GM18909 (cell line): ENCODE data around the gene NR3C1.
"Not testable (repeated sequence)": the region's sequence is repeated elsewhere in the genome, so short reads cannot be mapped to it uniquely, and the experiment has no call there.

Source experiments
- ATAC-seq: cut with Tn5 transposase; IDR thresholded peaks from one replicate; pipeline ENCODE4 v1.9.1; 2021; ENCODE audit warnings: mild to moderate bottlenecking; ENCODE audit not compliant: unreplicated experiment, poor library complexity

The NR3C1 gene

GRCh38 chr5:143341807-143342570 lies 61.5 kb downstream of the NR3C1 start:
- ATAC-seq, result no peak

DNA sequence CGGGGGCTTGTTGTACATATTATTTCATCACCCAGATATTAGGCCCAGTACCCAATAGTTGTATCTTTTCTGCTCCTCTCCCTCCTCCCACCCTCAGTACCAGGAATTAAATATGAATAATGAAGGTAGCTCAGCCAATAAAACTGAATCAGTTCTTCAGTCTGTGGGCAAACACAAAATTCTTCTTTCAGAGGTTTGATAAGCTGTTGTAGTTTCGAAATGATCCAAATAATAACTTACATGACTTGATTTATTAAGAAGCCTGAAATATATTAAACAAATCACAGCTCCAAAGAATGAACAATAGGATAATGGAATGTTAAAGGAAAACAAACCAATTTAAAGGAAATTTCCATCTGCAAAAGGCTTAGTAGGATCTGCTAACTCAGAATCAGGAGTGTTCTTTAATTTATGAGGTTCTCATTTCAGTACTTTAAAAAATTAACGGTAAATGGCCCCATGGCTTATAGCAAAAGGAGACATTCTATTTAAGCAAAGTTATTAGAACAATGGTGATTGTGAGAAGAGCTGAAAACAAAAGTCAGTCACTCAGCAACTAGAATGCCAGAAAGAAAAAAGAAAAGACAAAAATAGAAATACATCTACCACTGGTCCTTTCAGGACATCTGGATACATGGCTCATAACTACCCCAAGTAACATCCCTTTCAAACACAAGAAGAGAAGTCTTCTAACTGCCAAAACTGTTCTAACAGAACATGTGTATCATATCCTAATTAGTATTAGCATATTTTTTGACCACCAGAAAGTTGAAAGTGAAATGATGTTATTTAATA lies 62.4 kb downstream of the NR3C1 start:
- no peak for ATAC-seq

DNA sequence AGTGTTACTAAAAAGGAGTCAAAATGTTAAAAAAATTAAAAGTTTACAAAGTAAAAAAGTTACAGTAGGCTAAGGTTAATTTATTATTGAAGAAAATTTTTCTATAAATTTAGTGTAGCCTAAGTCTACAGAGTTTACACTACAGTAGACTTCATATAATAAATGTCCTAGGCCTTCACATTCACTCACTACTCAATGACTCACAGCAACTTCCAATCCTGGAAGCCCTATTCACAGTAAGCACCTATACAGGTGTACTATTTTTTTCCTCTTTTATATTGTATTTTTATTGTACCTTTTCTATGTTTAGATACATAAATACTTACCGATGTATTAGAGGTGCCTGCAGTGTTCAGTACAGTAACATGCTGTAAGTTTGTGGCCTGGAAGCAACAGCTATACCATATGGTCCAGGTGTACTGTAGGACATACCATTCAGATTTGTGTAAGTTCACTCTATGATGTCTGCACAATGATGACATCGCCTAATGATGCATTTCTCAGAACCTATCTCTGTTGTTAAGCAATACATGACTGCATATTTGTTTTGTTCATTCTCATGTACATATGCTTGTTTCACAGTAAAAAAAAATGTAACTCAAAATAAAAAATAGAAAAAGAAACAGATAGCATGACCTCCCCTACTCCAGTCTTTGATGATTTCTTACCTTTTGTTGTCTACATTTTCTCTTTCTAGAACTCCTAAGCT lies 64.7 kb downstream of the NR3C1 start:
- ATAC-seq, result no peak

- ATAC-seq, result no peak
These were observed 65.5 kb downstream of the NR3C1 start for GRCh38 chr5:143337946-143338345.

DNA sequence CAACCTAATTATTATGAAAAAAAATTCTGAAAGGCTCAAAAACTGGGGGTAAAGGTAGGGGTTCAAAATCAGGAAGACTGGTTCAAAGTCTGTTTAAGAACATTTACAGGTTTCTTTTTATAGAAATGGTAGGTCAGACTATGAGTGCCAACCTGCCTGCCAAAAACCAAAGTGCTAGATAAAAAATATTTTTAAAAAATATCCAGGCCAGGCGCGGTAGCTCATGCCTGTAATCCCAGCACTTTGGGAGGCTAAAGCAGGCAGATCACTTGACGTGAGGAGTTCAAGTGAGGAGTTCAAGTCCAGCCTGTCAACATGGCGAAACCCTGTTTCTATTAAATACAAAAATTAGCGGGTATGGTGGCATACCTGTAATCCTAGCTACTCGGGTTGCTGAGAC lies 67.0 kb downstream of the NR3C1 start:
- ATAC-seq, result no peak

DNA sequence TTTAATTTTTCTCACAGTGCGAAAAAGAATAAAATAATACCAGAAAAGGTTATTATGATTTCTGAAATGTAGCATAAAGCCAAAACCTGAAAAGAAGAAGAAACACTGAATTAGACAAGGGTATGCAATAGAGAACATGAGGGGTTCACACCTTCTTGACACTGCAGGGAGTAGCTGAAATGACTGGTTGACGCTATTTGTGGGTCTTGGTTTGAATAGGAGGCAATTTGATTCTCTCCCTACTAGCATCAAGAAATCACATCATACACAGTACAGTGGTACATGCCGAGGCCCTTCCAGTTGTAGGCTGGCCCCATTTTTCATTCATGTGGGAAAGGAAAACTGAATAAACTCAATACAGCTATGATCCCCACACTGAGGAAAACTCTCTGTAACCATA lies 68.6 kb downstream of the NR3C1 start:
- ATAC-seq, result no peak

DNA sequence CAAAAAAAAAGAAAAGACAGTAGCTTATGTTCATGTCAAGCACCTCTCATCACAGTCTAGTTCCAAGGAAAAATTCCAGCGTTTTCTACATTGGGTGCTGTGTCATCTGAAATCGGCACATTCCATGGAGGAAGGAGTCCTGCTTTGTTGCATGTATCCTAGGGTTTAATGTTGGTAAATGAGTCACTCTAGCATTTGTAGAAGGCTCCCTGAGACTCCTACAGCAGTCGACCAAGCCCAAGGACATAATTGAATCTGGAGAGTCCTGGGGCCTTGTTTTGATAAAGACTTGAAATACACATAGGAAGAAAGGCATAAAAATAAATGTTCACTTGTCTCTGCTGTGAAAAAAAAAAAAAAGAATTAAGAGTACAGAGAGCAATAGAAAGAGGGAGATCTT lies 69.1 kb downstream of the NR3C1 start:
- not testable (repeated sequence) for ATAC-seq

- ATAC-seq, result no peak
These were observed 71.5 kb downstream of the NR3C1 start for GRCh38 chr5:143331956-143332355.

DNA sequence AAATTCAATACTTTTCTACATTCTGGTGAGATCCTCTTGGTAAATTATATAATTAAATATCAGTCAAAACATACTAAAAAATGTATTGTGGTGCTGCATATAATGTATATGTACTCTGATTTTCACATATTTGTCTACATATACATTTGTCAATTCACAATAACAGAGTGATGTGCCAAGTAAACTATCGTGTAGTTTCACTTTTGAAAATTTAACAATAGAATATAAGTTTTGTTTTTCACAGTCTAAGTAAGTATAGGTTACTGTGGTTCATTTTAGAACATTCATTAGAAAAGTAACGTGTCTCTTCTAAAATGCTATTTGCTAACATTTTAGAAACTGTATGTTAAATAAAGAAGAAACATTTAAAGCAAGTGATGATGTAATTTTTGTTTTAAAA lies 73.6 kb downstream of the NR3C1 start:
- ATAC-seq, result no peak

GRCh38 chr5:143328589-143329220 lies 74.8 kb downstream of the NR3C1 start:
- no peak for ATAC-seq

GRCh38 chr5:143325086-143325485 lies 78.4 kb downstream of the NR3C1 start:
- not testable (repeated sequence) for ATAC-seq

GRCh38 chr5:143322931-143323630 lies 80.4 kb downstream of the NR3C1 start:
- ATAC-seq, result not testable (repeated sequence)

DNA sequence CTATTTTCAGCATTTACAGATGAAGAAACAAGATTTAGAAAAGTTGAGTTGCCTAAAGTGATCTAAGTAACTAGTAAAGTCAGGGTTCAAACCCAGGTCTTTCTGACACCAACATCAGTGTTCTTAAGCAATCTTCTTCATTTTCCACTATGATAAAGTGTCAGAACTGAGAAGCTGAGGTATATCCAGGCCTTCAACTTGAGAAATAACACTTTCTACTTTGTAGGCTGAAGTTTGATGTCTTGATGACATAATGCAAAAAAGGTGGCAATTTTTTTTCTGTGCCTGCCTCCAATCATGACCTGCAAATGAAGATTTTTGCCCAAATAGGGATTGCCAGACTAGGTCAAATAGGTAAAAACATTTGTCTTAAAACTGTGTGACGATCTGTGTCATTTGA lies 81.3 kb downstream of the NR3C1 start:
- no peak for ATAC-seq

DNA sequence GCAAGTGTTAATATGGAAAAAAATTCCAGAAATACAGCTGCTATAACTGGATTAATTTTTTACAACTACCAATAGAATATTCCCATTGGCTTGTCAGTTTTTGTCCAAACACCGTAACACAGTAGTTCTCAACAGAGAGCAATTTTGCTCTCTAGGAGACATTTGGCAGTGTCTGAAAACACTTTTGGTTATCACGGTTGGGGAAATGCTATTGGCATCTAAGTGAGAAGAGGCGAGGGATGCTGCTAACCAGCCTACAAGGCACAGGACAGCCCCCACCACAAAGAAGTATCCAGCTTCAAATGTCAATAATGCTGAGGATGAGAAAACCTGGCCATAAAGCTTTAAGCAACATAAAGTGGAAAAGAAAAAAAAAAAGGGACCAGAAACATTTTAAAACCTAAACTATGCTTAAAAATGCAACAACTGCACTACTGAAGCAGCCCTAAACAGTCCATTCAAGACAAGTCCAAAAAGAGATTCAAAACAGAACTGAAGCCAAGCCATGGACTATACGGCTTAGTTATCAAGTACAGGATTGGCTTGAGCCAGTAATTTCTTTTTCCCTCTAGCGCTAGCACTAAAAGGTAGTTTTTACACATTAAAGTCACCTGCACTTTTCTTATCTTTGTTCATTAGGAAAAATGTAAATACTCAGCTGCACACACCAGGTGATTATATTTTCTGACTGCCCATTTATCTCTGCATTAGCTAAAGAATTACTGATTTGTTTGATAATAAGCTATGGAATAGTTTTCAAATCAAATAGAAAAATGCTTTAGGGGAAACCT lies 83.9 kb downstream of the NR3C1 start:
- no peak for ATAC-seq

GRCh38 chr5:143318833-143319232 lies 84.7 kb downstream of the NR3C1 start:
- no peak for ATAC-seq

- ATAC-seq, result no peak
These were observed 85.2 kb downstream of the NR3C1 start for GRCh38 chr5:143318270-143318669.

GRCh38 chr5:143316844-143317631 lies 86.4 kb downstream of the NR3C1 start:
- no peak for ATAC-seq

DNA sequence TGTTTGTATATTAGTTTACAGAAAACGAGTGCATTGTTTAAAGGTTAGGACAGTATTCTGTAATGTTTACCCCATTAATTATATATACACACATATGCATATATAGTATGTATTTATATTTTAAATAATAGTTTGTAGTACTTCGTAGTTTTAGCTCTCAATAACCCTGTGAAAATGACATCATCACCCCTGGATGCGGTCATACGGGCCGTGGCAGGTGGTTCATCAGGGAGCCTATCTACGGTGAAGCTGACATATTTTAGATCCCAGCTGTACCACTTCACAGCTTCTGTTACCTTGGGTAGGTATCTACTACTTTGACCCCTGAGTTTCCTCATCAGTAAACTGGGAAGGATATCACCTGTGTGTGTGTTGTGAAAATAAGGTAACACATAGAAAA lies 87.1 kb downstream of the NR3C1 start:
- no peak for ATAC-seq

DNA sequence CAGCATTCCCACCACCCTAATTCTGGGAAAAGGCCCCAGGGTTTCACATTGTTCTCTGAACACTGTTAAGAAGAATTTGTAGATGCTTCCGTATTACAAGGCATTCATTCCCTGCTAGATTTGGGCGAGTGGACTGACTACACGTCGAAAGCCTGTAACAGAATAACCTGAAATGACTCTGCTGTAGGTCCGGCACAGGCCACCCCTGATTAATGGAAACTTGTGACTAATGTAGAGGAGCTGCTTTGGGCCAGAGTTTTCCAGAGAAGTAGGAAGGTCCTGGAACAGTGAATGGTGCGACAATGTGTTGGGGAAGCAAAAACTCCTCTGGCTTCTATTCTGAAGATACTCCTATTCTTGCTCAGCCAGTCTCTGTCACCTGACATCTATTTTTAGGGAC lies 87.6 kb downstream of the NR3C1 start:
- ATAC-seq, result no peak
